Hepatic stellate cell (primary cell): ENCODE data around the gene PSMB9.
A peak's percentile ranks its signal among the peaks of the same experiment; 100 is the strongest.
"Not testable (repeated sequence)": the region's sequence is repeated elsewhere in the genome, so short reads cannot be mapped to it uniquely, and the experiment has no call there.

ENCODE experiments used
- DNase-seq: peaks from one replicate; pipeline ENCODE4 v3.0.0; 2011; ENCODE audit warnings: low spot score

The PSMB9 gene

GRCh38 chr6:32853541-32854375 lies at the start of gene PSMB9, which contains the start of gene TAP1:
Gene PSMB9, plus strand, starts transcription at chr6:32854192. Its CDS starts 38 bp downstream, at chr6:32854230.
Gene TAP1, minus strand, starts transcription at chr6:32853704. Its CDS starts 68 bp downstream, at chr6:32853636.
- peak; percentile 95 for DNase-seq

GRCh38 chr6:32805404-32805803 lies 48.6 kb upstream of the PSMB9 start:
- DNase-seq, result not testable (repeated sequence)

GRCh38 chr6:32807020-32807580 lies 46.9 kb upstream of the PSMB9 start:
- DNase-seq, result no peak

GRCh38 chr6:32809171-32809570 lies 44.8 kb upstream of the PSMB9 start:
- no peak for DNase-seq

GRCh38 chr6:32814145-32814544 lies 39.8 kb upstream of the PSMB9 start:
- no peak for DNase-seq

- DNase-seq, result peak; percentile 38
These were observed 38.9 kb upstream of the PSMB9 start for GRCh38 chr6:32815115-32815514.

- DNase-seq, result no peak
These were observed 38.0 kb upstream of the PSMB9 start for GRCh38 chr6:32815996-32816395.

GRCh38 chr6:32816746-32817204 lies 37.2 kb upstream of the PSMB9 start, which contains the start of gene HLA-DOB:
Gene HLA-DOB, minus strand, starts transcription at chr6:32817002. Its CDS starts 51 bp downstream, at chr6:32816951.
- DNase-seq, result peak; percentile 18

GRCh38 chr6:32818867-32819266 lies 35.1 kb upstream of the PSMB9 start:
- DNase-seq, result no peak

GRCh38 chr6:32819729-32820128 lies 34.3 kb upstream of the PSMB9 start:
- DNase-seq, result no peak

- peak; percentile 19 for DNase-seq
These were observed 28.0 kb upstream of the PSMB9 start for GRCh38 chr6:32825966-32826365.

- no peak for DNase-seq
These were observed 27.0 kb upstream of the PSMB9 start for GRCh38 chr6:32827025-32827424.

- no peak for DNase-seq
These were observed 24.5 kb upstream of the PSMB9 start for GRCh38 chr6:32829495-32829894.

- no peak for DNase-seq
These were observed 24.0 kb upstream of the PSMB9 start for GRCh38 chr6:32830017-32830416.

- no peak for DNase-seq
These were observed 23.1 kb upstream of the PSMB9 start for GRCh38 chr6:32830936-32831335.

- no peak for DNase-seq
These were observed 21.5 kb upstream of the PSMB9 start for GRCh38 chr6:32832535-32832934.

GRCh38 chr6:32833664-32834063 lies 20.3 kb upstream of the PSMB9 start:
- DNase-seq, result no peak

GRCh38 chr6:32835167-32835893 lies 18.7 kb upstream of the PSMB9 start:
- DNase-seq, result no peak

- DNase-seq, result no peak
These were observed 17.1 kb upstream of the PSMB9 start for GRCh38 chr6:32836873-32837272.

GRCh38 chr6:32837651-32838113 lies 16.3 kb upstream of the PSMB9 start:
- no peak for DNase-seq

- DNase-seq, result peak; percentile 96
These were observed 15.7 kb upstream of the PSMB9 start, which contains the start of gene TAP2 for GRCh38 chr6:32838114-32838958. Gene TAP2, minus strand, starts transcription at chr6:32838739. Its CDS starts 506 bp downstream, at chr6:32838233.
